HepG2 (cell line): ENCODE results near the gene CD48. TPM values are rescaled to one million over a fixed set of nuclear protein-coding genes. Genes with fewer than 3 reads are reported as not detected.
"Not testable (repeated sequence)": the region's sequence is repeated elsewhere in the genome, so short reads cannot be mapped to it uniquely, and the experiment has no call there.

ENCODE experiments used
- ATAC-seq: fragments of 200-7000 bp; cut with Tn5 transposase; 3 replicates; pipeline ENCODE4 v1.9.1; 2020; ENCODE audit warnings: mild to moderate bottlenecking, moderate library complexity
- BruUV-seq: library from RNA; stranded (reverse); fragments of 400-500 nt; replicated peaks from 2 replicates; lab custom pipeline; 2021; lab: Mats Ljungman, UMichigan
- CTCF ChIA-PET: fragments of 300-600 bp; formaldehyde crosslinking; extraction: SDS; loops from one replicate; lab custom pipeline; 2021; ENCODE audit warnings: low total read pairs, inconsistent platforms, low intra/inter-chr PET ratio; lab: Yijun Ruan, JAX
- POLR2A ChIA-PET: fragments of 350-600 bp; sonication (Branson Sonifier 250); formaldehyde crosslinking; loops from one replicate; lab custom pipeline; 2020; ENCODE audit warnings: antibody characterized with exemption, inconsistent platforms; lab: Yijun Ruan, JAX
- DNase-seq: peaks from one replicate; pipeline ENCODE4 v3.0.0-alpha.2; 2015; ENCODE audit warnings: low spot score
- FAIRE-seq: peaks from 3 replicates; lab custom pipeline; 2011; peaks lifted over from hg19 to GRCh38; lab: Jason Lieb, UNC
- H2AFZ ChIP-seq: one replicate; pipeline ENCODE4 v1.6.1; 2011; ENCODE audit warnings: low read length, inconsistent platforms
- H3K27ac ChIP-seq: fragments of 300-600 bp; 3 replicates; pipeline ENCODE4 v1.8.0; 2011; ENCODE audit warnings: mixed run types, mild to moderate bottlenecking, mixed read lengths, low read length, inconsistent platforms; ENCODE audit not compliant: insufficient read depth; ENCODE audit errors: extremely low read length
- H3K27me3 ChIP-seq, 2 experiments: fragments of 200-600 bp in 1 of 2; 2 replicates in 1 of 2; 3 replicates in 1 of 2; pipeline versions ENCODE4 v1.6.0 to v1.8.0; 2011; ENCODE audit warnings: low read length in 2 of 2, mild to moderate bottlenecking in 2 of 2, moderate library complexity in 2 of 2, inconsistent platforms in 1 of 2; ENCODE audit not compliant: insufficient read depth in 2 of 2, control insufficient read depth in 1 of 2
- H3K36me3 ChIP-seq, 2 experiments: fragments of 200-600 bp in 1 of 2; replicated peaks in 1 of 2; 2 replicates in 1 of 2; 3 replicates in 1 of 2; pipeline versions ENCODE4 v1.5.1 to v1.8.0; 2011; ENCODE audit warnings: low read length in 2 of 2, inconsistent platforms in 1 of 2; ENCODE audit not compliant: insufficient read depth in 2 of 2, control insufficient read depth in 1 of 2
- H3K4me1 ChIP-seq: 2 replicates; pipeline ENCODE4 v1.5.1; 2012; ENCODE audit warnings: low read length, inconsistent platforms; ENCODE audit not compliant: insufficient read depth
- H3K4me2 ChIP-seq: 2 replicates; pipeline ENCODE4 v1.6.0; 2011; ENCODE audit warnings: low read depth, low read length, inconsistent platforms
- H3K4me3 ChIP-seq, 3 experiments: fragments of 200-600 bp in 1 of 3; sonication (generic), shearing (Covaris generic) in 1 of 3; replicated peaks in 1 of 3; 2 replicates each; pipeline ENCODE4 v1.5.1; 2011 to 2016; ENCODE audit warnings: low read length in 3 of 3, inconsistent platforms in 2 of 3, low read depth in 2 of 3, mild to moderate bottlenecking in 2 of 3, control low read depth in 1 of 3, mixed read lengths in 1 of 3; ENCODE audit not compliant: insufficient read depth in 1 of 3
- H3K79me2 ChIP-seq: one replicate; pipeline ENCODE4 v1.6.1; 2011; ENCODE audit warnings: low read length, inconsistent platforms; ENCODE audit not compliant: insufficient read depth
- H3K9ac ChIP-seq: 2 replicates; pipeline ENCODE4 v1.6.0; 2011; ENCODE audit warnings: mild to moderate bottlenecking, low read depth, low read length, inconsistent platforms; ENCODE audit not compliant: insufficient read depth
- H3K9me3 ChIP-seq: 2 replicates; pipeline ENCODE4 v1.5.1; 2012; ENCODE audit warnings: mild to moderate bottlenecking, low read length
- H4K20me1 ChIP-seq: 2 replicates; pipeline ENCODE4 v1.6.0; 2011; ENCODE audit warnings: inconsistent platforms, mild to moderate bottlenecking, low read length, moderate library complexity; ENCODE audit not compliant: insufficient read depth
- ATF1 ChIP-seq: IDR thresholded peaks from 2 replicates; pipeline ENCODE4 v1.6.1; 2016; ENCODE audit warnings: mild to moderate bottlenecking, control low read depth
- BRCA1 ChIP-seq: sonication (generic); formaldehyde crosslinking; IDR thresholded peaks from 2 replicates; pipeline ENCODE4 v1.4.0; 2020; ENCODE audit warnings: missing genetic modification reagents
- CBX1 ChIP-seq: IDR thresholded peaks from one replicate; pipeline ENCODE4 v1.6.1; 2016; ENCODE audit warnings: antibody characterized with exemption, low read depth
- GMEB1 ChIP-seq: sonication (generic); formaldehyde crosslinking; IDR thresholded peaks from 2 replicates; pipeline ENCODE4 v1.5.1; 2020; ENCODE audit warnings: missing genetic modification reagents, mild to moderate bottlenecking, borderline replicate concordance
- GPN1 ChIP-seq: sonication (generic); formaldehyde crosslinking; IDR thresholded peaks from 2 replicates; pipeline ENCODE4 v1.5.1; 2020; ENCODE audit warnings: missing genetic modification reagents, borderline replicate concordance
- HIVEP1 ChIP-seq: sonication (generic); formaldehyde crosslinking; IDR thresholded peaks from 2 replicates; pipeline ENCODE4 v1.4.0; 2020; ENCODE audit warnings: mild to moderate bottlenecking, missing genetic modification reagents
- KLF13 ChIP-seq: sonication (generic); formaldehyde crosslinking; IDR thresholded peaks from 2 replicates; pipeline ENCODE4 v1.4.0; 2020; ENCODE audit warnings: mild to moderate bottlenecking, missing genetic modification reagents
- MATR3 ChIP-seq: sonication (generic); formaldehyde crosslinking; IDR thresholded peaks from 2 replicates; pipeline ENCODE4 v1.4.0; 2020; ENCODE audit warnings: missing genetic modification reagents
- NRL ChIP-seq: sonication (generic); formaldehyde crosslinking; IDR thresholded peaks from 2 replicates; pipeline ENCODE4 v1.5.0; 2020; ENCODE audit warnings: missing genetic modification reagents, mild to moderate bottlenecking, moderate library complexity, borderline replicate concordance
- SKI ChIP-seq: fragments of 450-650 bp; IDR thresholded peaks from one replicate; pipeline ENCODE4 v1.6.1; 2018; ENCODE audit warnings: mild to moderate bottlenecking; ENCODE audit not compliant: partially characterized antibody
- TP53 ChIP-seq: sonication (generic); formaldehyde crosslinking; conservative IDR thresholded peaks from 2 replicates; pipeline ENCODE4 v1.4.0; 2020; ENCODE audit warnings: missing genetic modification reagents
- ZBTB26 ChIP-seq: IDR thresholded peaks from 2 replicates; pipeline ENCODE4 v1.6.1; 2016; ENCODE audit warnings: missing compliant biosample characterization, missing genetic modification reagents, borderline replicate concordance
- ZBTB38 ChIP-seq: sonication (generic); formaldehyde crosslinking; IDR thresholded peaks from 2 replicates; pipeline ENCODE4 v1.5.1; 2020; ENCODE audit warnings: mild to moderate bottlenecking, missing genetic modification reagents
- ZNF160 ChIP-seq: sonication (generic); formaldehyde crosslinking; IDR thresholded peaks from 2 replicates; pipeline ENCODE4 v1.8.0; 2022; ENCODE audit warnings: mild to moderate bottlenecking, inconsistent platforms, missing genetic modification reagents
- ZNF572 ChIP-seq: sonication (generic); formaldehyde crosslinking; IDR thresholded peaks from 2 replicates; pipeline ENCODE4 v1.5.1; 2020; ENCODE audit warnings: mild to moderate bottlenecking, missing genetic modification reagents
- ZNF644 ChIP-seq: IDR thresholded peaks from 2 replicates; pipeline ENCODE4 v1.6.1; 2016; ENCODE audit warnings: low read depth
- WGBS: methylation state at CpG from one replicate; pipeline ENCODE4 v1.1.6; 2017; ENCODE audit warnings: low lambda C conversion rate; 5-methylcytosine and 5-hydroxymethylcytosine counted together
- in situ Hi-C: cut with HindIII; loops from 2 replicates; pipeline ENCODE4 v1.10.0; 2017; ENCODE audit warnings: low pct_unique_long_range_greater_than_20kb; ENCODE audit not compliant: extremely low pct_ligation_motif_present
- intact Hi-C: fragments of 100-400 bp; cut with micrococcal nuclease; formaldehyde crosslinking; loops from one replicate; pipeline ENCODE4 v1.10.0; 2022; ENCODE audit not compliant: unreplicated experiment
- polyA plus RNA-seq, 8 experiments: library from polyadenylated mRNA; depleted of rRNA in 3 of 8; stranded (reverse) in 7 of 8; unstranded in 1 of 8; fragments of >200 nt; fragmentation: Illumina TruSeq in 4 of 8; extraction: Trizol in 4 of 8; gene quantifications; 2 replicates each; pipeline versions ENCODE4 v1.2.1 to v1.2.3, GENCODE V29; 2011 to 2016; ENCODE audit warnings: low read depth in 4 of 8, missing spikeins in 1 of 8, mixed read lengths in 1 of 8; ENCODE audit not compliant: insufficient read depth in 1 of 8
- total RNA-seq, 5 experiments: library from RNA; depleted of rRNA; stranded (reverse); fragments of >200 nt; fragmentation: Illumina TruSeq; extraction: Trizol; gene quantifications; 2 replicates each; pipeline ENCODE4 v1.2.3, GENCODE V29; 2016; ENCODE audit warnings: low read depth in 1 of 5

CD48 gene
- total and polyA plus RNA-seq, 2 of the 13 experiments (the other 11 are each of a cell fraction or from before 2014, with no cell fraction given), result not detected

- DNase-seq, H2AFZ ChIP-seq, H3K4me2 ChIP-seq, H3K79me2 ChIP-seq, POLR2A ChIA-PET, H4K20me1 ChIP-seq, intact Hi-C loops, ATAC-seq, in situ Hi-C loops, FAIRE-seq, H3K9ac ChIP-seq, H3K36me3 ChIP-seq, H3K9me3 ChIP-seq, H3K4me1 ChIP-seq, CTCF ChIA-PET, H3K27ac ChIP-seq, H3K4me3 ChIP-seq, BruUV-seq: not testable (repeated sequence)
- peaks cover 0 to 15% of the 10 kb centered on the region in 2 experiments; a peak in 1 of 5 replicates for H3K27me3 ChIP-seq
- WGBS, result 0% methylated on average over 1 of the region's 5 CpGs
Observed at GRCh38 chr1:160714034-160714648, 2.5 kb upstream of the CD48 start.

- Histone ChIP-seq H3K27me3 (0 out of 5 replicates have a peak, but pooled peaks cover 0 to 13% of the 10 kb centered on the region in 2 experiments), H3K4me2 (no peak overlapping the region), H3K9me3 (no peaks in the 10 kb centered on the region), H3K4me3 (no peak overlapping the region), H4K20me1 (no peaks in the 10 kb centered on the region), H3K27ac (no peak overlapping the region), H2AFZ (no peak overlapping the region), H3K9ac (no peak overlapping the region), H3K4me1 (no peaks in the 10 kb centered on the region), H3K36me3 (no peaks in the 10 kb centered on the region), H3K79me2 (no peaks in the 10 kb centered on the region)
- ChIA-PET POLR2A (no interaction called here), CTCF (no interaction called here)
- WGBS, result 0% methylated on average over 1 of the region's 1 CpG
- intact Hi-C loops, result no loop called here
- DNase-seq (no peak), ATAC-seq (no peak), FAIRE-seq (no peak)
- in situ Hi-C loops, result no loop called here
- BruUV-seq, result no TSS peak
- TF ChIP-seq GMEB1 (CRISPR knock-in tag), result no peak
- no peak for TF ChIP-seq SKI
- TF ChIP-seq GPN1 (CRISPR knock-in tag), result no peak
- TF ChIP-seq ZNF160 (CRISPR knock-in tag), result no peak
- TF ChIP-seq NRL, result no peak
- no peak for TF ChIP-seq ZBTB38
- no peak for TF ChIP-seq TP53 (CRISPR knock-in tag)
- no peak for TF ChIP-seq ZNF572 (CRISPR knock-in tag)
- no peak for TF ChIP-seq ATF1 (CRISPR knock-in tag)
- TF ChIP-seq HIVEP1, result no peak
- no peak for TF ChIP-seq ZNF644 (CRISPR knock-in tag)
- no peak for TF ChIP-seq CBX1
- TF ChIP-seq BRCA1 (CRISPR knock-in tag), result no peak
- no peak for TF ChIP-seq ZBTB26
- no peak for TF ChIP-seq MATR3 (CRISPR knock-in tag)
- TF ChIP-seq KLF13 (CRISPR knock-in tag), result no peak
Observed at GRCh38 chr1:160713161-160713560, 1.5 kb upstream of the CD48 start.
